ENCODE measurements around the gene COX8C.
A peak's percentile ranks its signal among the peaks of the same experiment; 100 is the strongest.
"Not testable (repeated sequence)": the region's sequence is repeated elsewhere in the genome, so short reads cannot be mapped to it uniquely, and the experiment has no call there.

COX8C gene

DNA sequence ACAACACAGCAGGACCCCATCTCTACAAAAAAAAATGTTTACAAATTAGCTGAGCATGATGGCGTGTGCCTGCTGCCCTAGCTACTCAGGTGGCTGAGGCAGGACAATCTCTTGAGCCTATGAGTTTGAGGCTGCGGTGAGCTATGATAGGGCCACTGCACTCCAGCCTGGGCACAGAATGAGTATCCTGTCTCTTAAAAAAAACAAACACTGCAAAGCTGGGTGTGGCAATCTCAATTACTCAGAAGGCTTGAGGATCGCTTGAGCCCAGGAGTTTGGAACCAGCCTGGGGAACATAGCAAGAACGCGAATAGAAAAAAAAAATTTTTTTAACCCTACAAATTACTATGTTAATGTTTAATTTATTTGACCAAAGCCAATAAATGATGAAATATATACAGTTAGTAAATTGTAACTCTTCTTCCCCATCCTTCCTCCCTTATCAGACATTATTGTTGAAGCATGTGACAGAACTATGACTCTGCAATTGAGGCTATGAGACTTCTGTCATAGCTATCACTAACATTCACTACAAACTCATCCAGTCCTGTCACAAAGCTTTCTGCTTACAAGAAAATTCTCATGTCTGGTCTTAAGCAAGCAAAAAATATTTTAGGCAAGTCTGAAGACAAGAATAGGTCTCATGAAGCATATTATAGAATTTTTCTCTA is 23.9 kb upstream of the COX8C start:
- no peak for DNase-seq

GRCh38 chr14:93323600-93324174 is 23.3 kb upstream of the COX8C start:
- DNase-seq, result no peak

DNA sequence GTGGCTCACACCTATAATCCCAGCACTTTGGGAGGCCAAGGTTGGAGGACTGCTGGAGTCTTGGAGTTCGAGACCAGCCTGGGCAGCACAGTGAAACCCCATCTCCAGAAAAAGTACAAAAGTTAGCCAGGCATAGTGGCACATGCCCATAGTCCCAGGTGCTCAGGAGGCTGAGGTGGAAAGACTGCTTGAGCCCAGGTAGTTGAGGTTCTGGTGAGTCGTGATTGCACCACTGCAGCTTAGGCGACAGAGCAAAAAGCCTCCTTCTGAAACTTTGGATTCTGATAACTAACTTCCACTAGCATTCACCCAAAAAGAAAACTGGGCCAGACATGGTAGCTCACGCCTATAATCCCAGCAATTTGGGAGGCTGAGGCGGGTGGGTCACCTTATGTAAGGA is 20.8 kb upstream of the COX8C start:
- no peak for DNase-seq

DNA sequence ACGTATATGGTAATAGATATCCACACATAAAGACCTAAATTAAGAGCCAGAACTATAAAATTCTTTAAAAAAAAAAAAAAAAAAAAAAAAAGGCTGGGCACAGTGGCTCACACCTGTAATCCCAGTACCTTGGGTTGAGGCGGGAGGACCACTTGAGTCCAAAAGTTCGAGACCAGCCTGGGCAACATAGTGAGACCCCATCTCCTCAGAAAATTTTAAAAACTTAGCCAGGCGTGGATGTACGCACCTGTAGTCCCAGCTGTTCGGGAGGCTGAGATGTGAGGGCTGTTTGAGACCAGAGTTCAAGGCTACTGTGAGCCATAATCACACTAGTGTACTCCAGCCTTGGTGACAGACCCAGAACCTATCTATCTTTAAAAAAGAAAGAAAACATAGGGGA is 18.4 kb upstream of the COX8C start:
- no peak for DNase-seq

- no peak for DNase-seq
Measured at GRCh38 chr14:93329965-93330608, 16.9 kb upstream of the COX8C start.

- no peak for DNase-seq
Measured at GRCh38 chr14:93330609-93331000, 16.4 kb upstream of the COX8C start.

- no peak for DNase-seq
Measured at GRCh38 chr14:93331002-93331727, 15.8 kb upstream of the COX8C start.

DNA sequence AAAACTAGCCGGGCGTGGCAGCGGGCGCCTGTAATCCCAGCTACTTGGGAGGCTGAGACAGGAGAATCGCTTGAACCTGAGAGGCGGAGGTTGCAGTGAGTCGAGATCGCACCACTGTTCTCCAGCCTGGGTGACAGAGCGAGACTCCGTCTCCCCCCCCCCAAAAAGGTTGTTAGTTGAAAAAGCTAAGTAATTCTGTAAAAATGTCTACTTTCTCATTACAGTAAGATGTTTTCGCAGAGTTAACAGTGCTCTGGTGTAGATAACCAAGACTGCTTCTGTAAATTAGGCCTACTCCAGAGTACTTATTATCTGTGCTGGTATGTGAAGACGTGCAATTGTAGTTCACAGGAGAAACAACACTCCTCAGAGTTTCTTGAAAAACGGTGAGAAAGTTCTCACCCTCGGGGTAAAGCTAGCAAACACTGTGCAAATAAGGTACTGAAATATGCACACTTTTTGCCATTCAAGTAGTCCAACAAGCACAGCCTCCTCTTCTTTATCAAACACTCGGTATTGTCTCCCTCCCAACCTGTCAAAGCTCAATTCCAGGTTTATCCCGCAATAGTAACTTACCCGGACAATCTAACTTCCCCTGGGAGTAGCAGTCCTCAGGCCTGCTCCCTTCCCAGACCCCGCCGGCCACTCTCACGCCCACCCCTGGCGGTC is 15.1 kb upstream of the COX8C start:
- DNase-seq, result no peak

- no peak for DNase-seq
Measured at GRCh38 chr14:93332397-93332852, 14.6 kb upstream of the COX8C start.

GRCh38 chr14:93332853-93333630 is 13.9 kb upstream of the COX8C start, which contains the start of gene BTBD7:
BTBD7 (minus strand) TSS chr14:93333036; CDS start chr14:93296051, 36,985 bp downstream.
- peak; percentile 84 for DNase-seq

- DNase-seq, result no peak
Measured at GRCh38 chr14:93333631-93334103, 13.3 kb upstream of the COX8C start.

- no peak for DNase-seq
Measured at GRCh38 chr14:93337143-93337753, 9.7 kb upstream of the COX8C start.

GRCh38 chr14:93337884-93338283 is 9.1 kb upstream of the COX8C start:
- DNase-seq, result no peak

DNA sequence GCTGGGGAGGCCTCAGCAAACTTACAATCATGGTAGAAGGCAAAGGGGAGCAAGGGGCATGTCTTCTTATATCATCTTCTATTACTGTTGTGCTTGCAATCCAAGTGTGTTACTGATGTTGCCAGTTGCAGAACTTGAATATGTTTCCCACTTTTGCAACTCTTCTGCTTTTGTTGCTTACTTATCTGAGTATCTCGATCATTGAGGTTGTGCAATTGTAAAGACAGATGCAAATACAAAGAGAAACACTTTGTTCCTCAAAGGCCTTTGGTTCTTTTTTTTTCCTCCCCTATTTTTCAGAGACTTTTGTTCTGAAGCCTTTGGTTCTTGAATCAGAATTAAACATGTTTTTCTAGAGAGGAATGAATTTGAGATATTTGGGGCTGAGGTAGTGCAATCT is 3.7 kb upstream of the COX8C start:
- no peak for DNase-seq

GRCh38 chr14:93343797-93344196 is 3.2 kb upstream of the COX8C start:
- no peak for DNase-seq

GRCh38 chr14:93347850-93348249 is 868 bp downstream of the COX8C start:
- DNase-seq, result no peak

GRCh38 chr14:93348292-93348691 is 1.3 kb downstream of the COX8C start:
- DNase-seq, result no peak

GRCh38 chr14:93354873-93355272 is 7.9 kb downstream of the COX8C start:
- not testable (repeated sequence) for DNase-seq

- no peak for DNase-seq
Measured at GRCh38 chr14:93368996-93369712, 22.2 kb downstream of the COX8C start.

DNA sequence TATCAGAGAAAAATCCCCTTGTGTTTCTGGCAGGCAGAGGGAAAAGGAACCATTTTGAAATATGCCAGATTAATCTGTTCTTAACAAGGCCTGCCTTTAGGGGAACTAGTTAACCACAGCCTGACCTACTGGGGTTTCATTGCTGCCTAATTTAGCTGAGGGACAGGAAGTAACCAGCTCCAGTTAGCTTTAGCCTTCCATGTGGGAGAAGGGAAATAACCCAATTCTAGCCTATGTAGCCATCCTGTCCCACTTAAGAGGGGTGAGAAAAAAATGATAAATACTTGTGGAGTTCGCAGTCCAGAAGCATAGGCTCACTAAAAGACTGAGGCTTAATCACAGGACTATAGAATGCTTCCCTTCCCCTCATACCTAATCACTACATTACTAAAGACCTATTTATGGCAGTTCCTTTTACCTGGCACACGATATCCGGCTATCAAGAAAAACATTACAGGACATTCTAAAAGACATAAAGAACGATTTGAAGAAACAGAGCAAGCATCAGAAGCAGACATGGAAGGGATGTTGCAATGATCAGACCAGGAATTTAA is 22.8 kb downstream of the COX8C start:
- no peak for DNase-seq
